GM06990 (cell line): ENCODE data around the gene GLI2.

Experiments
- DNase-seq: peaks from one replicate; pipeline ENCODE4 v3.0.0-alpha.2; 2011; ENCODE audit not compliant: insufficient read length; ENCODE audit errors: extremely low read depth
- H3K27me3 ChIP-seq: replicated peaks from 2 replicates; pipeline ENCODE4 v1.6.0; 2011; ENCODE audit warnings: low read length; ENCODE audit not compliant: control insufficient read depth, insufficient read depth
- H3K36me3 ChIP-seq: 2 replicates; pipeline ENCODE4 v1.5.1; 2011; ENCODE audit warnings: low read length; ENCODE audit not compliant: control insufficient read depth, insufficient read depth
- H3K4me3 ChIP-seq: replicated peaks from 2 replicates; pipeline ENCODE4 v1.5.1; 2011; ENCODE audit warnings: low read depth, mild to moderate bottlenecking, control low read depth, low read length
- CTCF ChIP-seq: IDR thresholded peaks from 2 replicates; pipeline ENCODE4 v1.5.1; 2011; ENCODE audit warnings: low read length, control low read depth, mild to moderate bottlenecking, inconsistent platforms; ENCODE audit not compliant: insufficient read depth, poor library complexity, severe bottlenecking

Gene GLI2

GRCh38 chr2:120711694-120712093 is 24.0 kb upstream of the GLI2 start:
- Histone ChIP-seq H3K36me3 (no peaks in the 10 kb centered on the region), H3K4me3 (no peak overlapping the region), H3K27me3 (no peaks in the 10 kb centered on the region; the same call in none of the 2 replicates)
- no peak for DNase-seq
- no peak for TF ChIP-seq CTCF

- DNase-seq: no peak
- no peaks in the 10 kb centered on the region; the same call in none of the 2 replicates for H3K27me3 ChIP-seq
- H3K4me3 ChIP-seq: no peak overlapping the region
- TF ChIP-seq CTCF: no peak
- no peaks in the 10 kb centered on the region for H3K36me3 ChIP-seq
These were observed 23.4 kb upstream of the GLI2 start for GRCh38 chr2:120712180-120712681.

GRCh38 chr2:120715353-120715752 is 20.3 kb upstream of the GLI2 start:
- H3K4me3 ChIP-seq: no peak overlapping the region
- TF ChIP-seq CTCF: no peak
- no peaks in the 10 kb centered on the region; the same call in none of the 2 replicates for H3K27me3 ChIP-seq
- H3K36me3 ChIP-seq: no peaks in the 10 kb centered on the region
- no peak for DNase-seq

GRCh38 chr2:120715941-120716340 is 19.7 kb upstream of the GLI2 start:
- Histone ChIP-seq H3K4me3 (no peak overlapping the region), H3K36me3 (no peaks in the 10 kb centered on the region), H3K27me3 (no peaks in the 10 kb centered on the region; the same call in none of the 2 replicates)
- no peak for DNase-seq
- TF ChIP-seq CTCF: no peak

GRCh38 chr2:120716641-120717585 is 18.8 kb upstream of the GLI2 start:
- Histone ChIP-seq H3K4me3 (no peak overlapping the region), H3K36me3 (no peaks in the 10 kb centered on the region), H3K27me3 (no peaks in the 10 kb centered on the region; the same call in none of the 2 replicates)
- DNase-seq: no peak
- no peak for TF ChIP-seq CTCF
